Karpas-422 (cell line): ENCODE measurements around the gene TMEM187. TPM values are rescaled to one million over a fixed set of nuclear protein-coding genes. Genes with fewer than 3 reads are reported as not detected.

Experiments
- DNase-seq: peaks from one replicate; pipeline ENCODE4 v3.0.0-alpha.2; 2015
- H2AFZ ChIP-seq: fragments of 200-600 bp; sonication (generic); 2 replicates; pipeline ENCODE4 v1.6.1; 2014; ENCODE audit warnings: antibody characterized with exemption, low read length, mixed read lengths
- H3K27ac ChIP-seq: fragments of 200-600 bp; sonication (generic); 2 replicates; pipeline ENCODE4 v1.5.1; 2014; ENCODE audit warnings: mild to moderate bottlenecking, low read length, moderate library complexity
- H3K27me3 ChIP-seq: fragments of 200-600 bp; sonication (generic); 2 replicates; pipeline ENCODE4 v1.6.1; 2014; ENCODE audit warnings: low read length, mixed read lengths
- H3K36me3 ChIP-seq: fragments of 200-600 bp; sonication (generic); 2 replicates; pipeline ENCODE4 v1.6.1; 2014; ENCODE audit warnings: low read length, mixed read lengths; ENCODE audit not compliant: insufficient read depth
- H3K4me1 ChIP-seq: fragments of 200-600 bp; sonication (generic); 2 replicates; pipeline ENCODE4 v1.6.1; 2014; ENCODE audit warnings: mild to moderate bottlenecking, low read length, mixed read lengths
- H3K4me2 ChIP-seq: fragments of 200-600 bp; sonication (generic); 2 replicates; pipeline ENCODE4 v1.6.1; 2014; ENCODE audit warnings: low read length, low read depth, mild to moderate bottlenecking; ENCODE audit not compliant: poor library complexity, severe bottlenecking
- H3K4me3 ChIP-seq: fragments of 200-600 bp; sonication (generic); 2 replicates; pipeline ENCODE4 v1.5.1; 2014; ENCODE audit warnings: mild to moderate bottlenecking, antibody characterized with exemption, low read length, mixed read lengths
- H3K79me2 ChIP-seq: fragments of 200-600 bp; sonication (generic); 2 replicates; pipeline ENCODE4 v1.6.1; 2014; ENCODE audit warnings: mild to moderate bottlenecking, low read length, mixed read lengths
- H3K9ac ChIP-seq: fragments of 200-600 bp; sonication (generic); 2 replicates; pipeline ENCODE4 v1.6.0; 2014; ENCODE audit warnings: low read length
- H3K9me2 ChIP-seq: fragments of 200-600 bp; sonication (generic), shearing (Covaris generic); replicated peaks from 2 replicates; pipeline ENCODE4 v1.6.0; 2014; ENCODE audit warnings: mild to moderate bottlenecking, low read length, moderate library complexity; ENCODE audit not compliant: insufficient read depth
- H3K9me3 ChIP-seq: fragments of 300-700, 200-600 bp; sonication (generic); 2 replicates; pipeline ENCODE4 v1.6.1; 2014; ENCODE audit warnings: low read length, mixed read lengths
- H4K20me1 ChIP-seq: fragments of 200-600 bp; sonication (generic); 2 replicates; pipeline ENCODE4 v1.6.1; 2014; ENCODE audit warnings: mild to moderate bottlenecking, antibody characterized with exemption, low read length, low read depth; ENCODE audit not compliant: insufficient read depth
- total RNA-seq: library from RNA; depleted of rRNA; stranded (reverse); fragments of >200 nt; shearing (Covaris generic); gene quantifications from 2 replicates; pipeline ENCODE4 v1.2.3, GENCODE V29; 2014; ENCODE audit warnings: low replicate concordance

Gene TMEM187
- total RNA-seq, 1 experiment from 2014 or later = 1.5 TPM

DNA sequence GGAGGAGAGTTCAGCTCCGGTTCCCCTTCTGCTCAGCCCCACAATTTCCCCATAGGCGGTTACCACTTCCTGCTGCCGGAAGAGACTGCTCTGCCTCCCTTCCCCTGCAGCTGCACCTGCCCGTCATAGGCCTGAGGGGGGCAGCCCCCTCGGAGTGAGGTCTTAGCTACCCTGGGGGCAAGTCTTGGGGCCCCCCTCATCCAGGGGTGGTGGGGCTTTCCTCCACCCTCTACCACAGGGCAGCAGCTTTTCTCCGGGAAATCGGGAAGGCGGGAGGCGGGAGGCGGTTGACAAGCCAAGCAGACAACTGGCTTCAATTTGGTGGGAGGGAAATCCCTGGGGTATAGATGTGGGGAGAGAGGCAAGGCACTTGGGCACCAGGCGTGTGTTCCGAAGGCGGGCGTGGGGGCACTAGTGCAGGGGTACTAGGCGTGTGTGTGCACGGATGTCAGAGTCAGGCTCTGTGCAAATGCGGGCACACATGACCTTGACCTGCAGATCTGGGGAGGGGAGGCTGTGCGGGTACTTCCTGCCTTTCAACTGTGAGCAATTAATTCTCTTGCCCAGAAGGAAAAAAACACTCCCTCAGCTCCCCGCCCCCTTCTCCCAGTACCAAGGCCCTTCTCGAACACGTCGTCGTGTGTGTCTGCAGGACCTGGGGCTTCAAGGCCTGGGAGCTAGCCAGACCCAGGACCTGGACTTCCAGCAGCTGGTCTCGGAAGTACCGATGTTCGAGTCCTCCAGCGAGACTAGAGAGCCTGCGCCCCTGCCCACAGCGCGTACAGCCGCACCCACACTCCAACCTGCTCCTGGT lies 45.5 kb upstream of the TMEM187 start:
- Histone ChIP-seq H3K9ac (peak overlapping the region; percentile 95), H3K4me3 (peak overlapping the region; percentile 84), H3K9me3 (no peaks in the 10 kb centered on the region), H3K9me2 (no peaks in the 10 kb centered on the region), H2AFZ (no peak overlapping the region), H3K79me2 (peaks cover 19% of the 10 kb centered on the region), H3K36me3 (no peaks in the 10 kb centered on the region), H3K4me2 (peak overlapping the region; percentile 78), H4K20me1 (peaks cover 10% of the 10 kb centered on the region; the same call in 1 of the 2 replicates), H3K4me1 (peaks cover 51% of the 10 kb centered on the region), H3K27me3 (no peaks in the 10 kb centered on the region), H3K27ac (peak overlapping the region; percentile 99)
- DNase-seq = peak; percentile 94

DNA sequence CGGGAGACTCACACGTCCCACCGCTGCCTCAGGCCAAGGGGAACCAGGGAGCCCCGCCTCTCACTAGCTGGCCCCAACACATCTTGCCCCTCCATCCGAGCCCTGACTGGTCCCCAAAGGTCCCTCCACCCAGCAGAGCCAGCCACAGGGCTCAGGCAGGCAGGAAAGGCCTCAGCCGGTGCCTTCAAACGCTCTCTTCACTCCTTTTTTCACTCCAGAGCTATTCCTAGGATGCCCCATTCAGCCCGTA lies 45.0 kb upstream of the TMEM187 start:
- H3K4me3 ChIP-seq = peak overlapping the region; percentile 84
- peak overlapping the region; percentile 99 for H3K27ac ChIP-seq
- H3K4me1 ChIP-seq = peaks cover 51% of the 10 kb centered on the region
- no peaks in the 10 kb centered on the region for H3K27me3 ChIP-seq
- no peaks in the 10 kb centered on the region for H3K36me3 ChIP-seq
- peaks cover 8% of the 10 kb centered on the region; the same call in 1 of the 2 replicates for H4K20me1 ChIP-seq
- no peak overlapping the region for H2AFZ ChIP-seq
- no peaks in the 10 kb centered on the region for H3K9me2 ChIP-seq
- H3K79me2 ChIP-seq = peaks cover 21% of the 10 kb centered on the region
- peak overlapping the region; percentile 78 for H3K4me2 ChIP-seq
- no peak for DNase-seq
- H3K9me3 ChIP-seq = no peaks in the 10 kb centered on the region
- H3K9ac ChIP-seq = peak overlapping the region; percentile 95

DNA sequence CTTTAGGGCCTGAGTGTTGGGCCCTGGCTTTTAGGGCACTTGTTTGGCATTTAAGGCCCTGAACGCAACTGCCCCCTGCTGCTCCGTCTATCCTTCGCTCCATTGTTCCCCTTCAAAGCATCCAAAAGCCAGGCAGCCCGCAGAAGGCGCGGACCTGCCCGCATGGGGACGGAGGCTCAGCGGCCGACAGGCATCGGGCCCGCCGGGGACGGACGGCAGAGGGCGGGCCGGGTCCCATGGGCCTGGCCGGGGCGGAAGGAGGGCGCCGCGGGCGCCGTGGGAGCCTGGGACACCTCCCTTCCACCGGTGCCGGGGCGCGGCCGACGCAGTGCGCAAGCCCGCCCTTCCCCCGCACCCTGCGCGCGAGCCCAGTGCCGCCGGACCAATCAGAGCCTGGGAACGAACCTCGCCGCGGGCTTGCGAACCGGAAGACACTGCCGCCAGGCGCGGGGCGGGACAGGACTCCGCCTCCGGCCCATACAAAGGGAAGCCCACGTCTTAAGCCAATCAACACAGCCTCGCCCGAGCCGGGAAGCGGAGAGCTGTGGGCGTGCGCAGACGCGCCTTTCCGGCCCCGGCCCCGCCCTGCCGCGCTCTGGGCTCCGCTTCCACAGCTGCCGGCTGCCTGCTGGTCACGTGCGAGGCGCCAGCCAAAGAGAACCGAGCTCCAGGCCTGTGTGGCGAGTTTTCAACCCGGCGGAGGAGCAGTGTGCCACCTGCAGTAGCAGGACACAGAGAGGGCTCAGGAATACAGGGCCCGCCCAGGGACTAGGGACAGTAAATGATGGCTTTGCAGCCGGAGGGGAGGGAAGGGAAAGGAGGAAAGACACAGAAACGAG lies 44.4 kb upstream of the TMEM187 start:
- H3K36me3 ChIP-seq = 0 out of 2 replicates have a peak, but pooled peaks cover 4% of the 10 kb centered on the region
- H3K9me3 ChIP-seq = no peaks in the 10 kb centered on the region
- no peaks in the 10 kb centered on the region for H3K9me2 ChIP-seq
- peaks cover 54% of the 10 kb centered on the region for H3K4me1 ChIP-seq
- peaks cover 3% of the 10 kb centered on the region; the same call in 1 of the 2 replicates for H4K20me1 ChIP-seq
- H3K4me2 ChIP-seq = peak overlapping the region; percentile 78
- peaks cover 26% of the 10 kb centered on the region for H3K79me2 ChIP-seq
- no peaks in the 10 kb centered on the region for H3K27me3 ChIP-seq
- peak overlapping the region; percentile 95 for H3K9ac ChIP-seq
- H3K4me3 ChIP-seq = peak overlapping the region; percentile 84
- peak; percentile 97 for DNase-seq
- H2AFZ ChIP-seq = no peak overlapping the region
- peak overlapping the region; percentile 99 for H3K27ac ChIP-seq

DNA sequence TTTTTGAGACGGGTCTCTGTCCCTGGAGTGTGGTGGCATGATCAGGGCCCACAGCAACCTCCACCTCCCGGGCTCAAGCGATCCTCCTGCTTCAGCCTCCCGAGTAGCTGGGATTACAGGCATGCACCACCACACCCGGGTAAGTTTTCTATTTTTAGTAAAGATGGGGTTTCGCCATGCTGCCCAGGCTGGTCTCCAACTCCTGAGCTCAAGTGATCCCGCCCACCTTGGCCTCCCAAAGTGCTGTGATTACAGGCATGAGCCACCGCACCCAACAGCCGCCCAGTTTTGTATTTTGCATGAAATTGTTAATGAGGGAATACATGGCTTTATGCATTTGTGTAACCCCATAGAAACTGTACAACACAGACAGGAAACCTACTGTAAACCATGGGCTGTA lies 43.7 kb upstream of the TMEM187 start:
- H3K27me3 ChIP-seq = no peaks in the 10 kb centered on the region
- H3K4me2 ChIP-seq = peak overlapping the region; percentile 36
- H3K9me3 ChIP-seq = no peaks in the 10 kb centered on the region
- H4K20me1 ChIP-seq = no peaks in the 10 kb centered on the region; the same call in 1 of the 2 replicates
- H3K4me1 ChIP-seq = peaks cover 56% of the 10 kb centered on the region
- H3K79me2 ChIP-seq = peaks cover 26% of the 10 kb centered on the region
- H3K9ac ChIP-seq = peak overlapping the region; percentile 55
- H2AFZ ChIP-seq = no peak overlapping the region
- H3K4me3 ChIP-seq = peak overlapping the region; percentile 24; the same call in 1 of the 2 replicates
- DNase-seq = peak; percentile 61
- 0 out of 2 replicates have a peak, but pooled peaks cover 4% of the 10 kb centered on the region for H3K36me3 ChIP-seq
- H3K27ac ChIP-seq = peak overlapping the region; percentile 63
- no peaks in the 10 kb centered on the region for H3K9me2 ChIP-seq

DNA sequence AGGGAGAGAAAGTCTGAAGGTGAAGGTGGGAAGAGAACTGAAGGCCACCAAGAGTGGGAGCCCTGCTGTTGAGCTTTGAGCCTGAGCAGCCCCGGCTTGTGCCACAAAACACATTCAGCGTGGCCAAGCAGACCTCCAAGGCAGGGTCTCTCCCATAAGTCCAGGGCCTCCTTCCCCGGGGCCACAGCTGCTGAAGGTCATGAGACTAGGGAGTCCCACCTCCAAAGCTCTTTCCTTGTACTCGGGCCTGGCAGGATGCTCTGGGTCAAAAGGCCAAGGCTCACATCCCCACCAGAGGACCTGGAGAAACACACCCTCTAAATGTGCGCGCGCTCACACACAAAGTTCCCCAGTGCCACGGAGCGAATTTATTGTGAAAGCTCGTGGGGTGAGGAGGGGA lies 43.0 kb upstream of the TMEM187 start:
- Histone ChIP-seq H3K9ac (peak overlapping the region; percentile 55), H3K36me3 (0 out of 2 replicates have a peak, but pooled peaks cover 4% of the 10 kb centered on the region), H2AFZ (no peak overlapping the region), H3K4me1 (peaks cover 49% of the 10 kb centered on the region), H3K27ac (peak overlapping the region; percentile 63), H3K79me2 (peaks cover 26% of the 10 kb centered on the region), H4K20me1 (no peaks in the 10 kb centered on the region; the same call in 1 of the 2 replicates), H3K9me3 (no peaks in the 10 kb centered on the region), H3K27me3 (no peaks in the 10 kb centered on the region), H3K9me2 (no peaks in the 10 kb centered on the region), H3K4me3 (peak overlapping the region; percentile 24; the same call in 1 of the 2 replicates), H3K4me2 (peak overlapping the region; percentile 36)
- no peak for DNase-seq

DNA sequence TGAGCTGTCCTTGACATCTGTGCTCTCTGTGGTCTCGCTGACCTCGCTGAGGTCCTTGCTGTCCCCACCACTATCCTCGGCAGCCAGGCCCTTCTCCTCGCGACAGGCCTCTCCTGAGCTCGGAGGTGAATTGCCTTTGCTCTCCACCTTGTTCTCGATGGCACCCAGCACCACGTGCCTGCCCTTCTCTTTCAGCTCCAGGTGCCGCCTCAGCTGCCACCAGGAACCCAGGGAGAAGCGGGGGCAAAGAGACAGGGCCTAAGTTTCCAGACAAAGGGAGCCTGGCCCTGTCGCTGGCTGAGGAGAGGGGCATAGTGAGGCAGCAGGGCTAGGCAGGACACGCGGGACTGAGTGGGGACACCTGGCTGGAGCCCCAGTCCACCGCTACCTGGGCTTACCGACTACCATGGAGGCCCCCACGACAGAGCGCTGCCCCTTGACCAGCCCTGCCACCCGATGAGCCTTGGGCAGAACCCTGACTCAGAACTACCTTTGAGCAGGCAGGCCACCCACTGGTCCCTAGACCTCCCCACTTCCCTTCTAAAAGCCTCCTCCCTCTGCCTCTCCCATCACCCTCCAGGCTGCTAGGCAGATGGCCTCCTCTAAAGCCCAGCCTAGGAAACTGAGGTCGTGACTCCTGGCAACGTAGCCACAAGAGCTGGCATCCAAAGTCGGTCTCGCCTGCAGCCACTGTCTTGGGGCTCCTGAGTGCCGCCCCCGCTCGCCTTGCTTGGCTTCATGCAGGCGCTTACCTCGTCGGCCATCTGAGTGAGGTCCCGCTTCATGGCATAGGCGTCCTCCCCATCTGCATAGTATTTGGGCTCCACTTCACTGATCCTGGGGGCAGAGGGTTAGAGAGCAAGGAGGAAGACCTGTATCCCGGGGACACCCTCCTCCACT lies 42.3 kb upstream of the TMEM187 start:
- Histone ChIP-seq H3K9me2 (no peaks in the 10 kb centered on the region), H2AFZ (no peak overlapping the region), H3K36me3 (0 out of 2 replicates have a peak, but pooled peaks cover 4% of the 10 kb centered on the region), H3K27ac (0 out of 2 replicates have a peak overlapping the region, but pooled peaks have one; percentile 63), H4K20me1 (no peaks in the 10 kb centered on the region), H3K4me2 (no peak overlapping the region), H3K79me2 (peaks cover 20% of the 10 kb centered on the region), H3K9ac (no peak overlapping the region), H3K9me3 (no peaks in the 10 kb centered on the region), H3K27me3 (no peaks in the 10 kb centered on the region), H3K4me1 (peaks cover 42% of the 10 kb centered on the region), H3K4me3 (no peak overlapping the region)
- DNase-seq = no peak

DNA sequence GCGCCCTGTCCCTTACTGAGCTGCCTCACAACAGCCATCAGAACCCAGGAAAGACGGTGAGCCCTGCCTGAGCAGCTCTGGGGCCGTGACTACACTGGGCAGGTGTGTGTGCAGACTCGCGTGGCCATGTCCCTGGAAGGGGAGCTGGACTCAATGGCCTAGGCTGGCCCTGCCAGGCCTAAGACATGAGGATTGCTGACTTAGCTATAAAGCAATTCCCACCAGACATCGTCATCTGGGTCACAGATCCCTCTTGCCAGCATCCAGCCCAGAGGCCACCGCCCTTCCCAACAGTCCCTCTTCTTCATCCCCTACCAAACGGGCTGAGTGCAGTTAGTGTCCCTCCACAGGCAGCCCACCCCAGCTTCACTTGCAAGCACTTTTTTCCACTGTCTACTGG lies 41.4 kb upstream of the TMEM187 start:
- H3K36me3 ChIP-seq = 0 out of 2 replicates have a peak, but pooled peaks cover 4% of the 10 kb centered on the region
- no peak overlapping the region for H2AFZ ChIP-seq
- no peak for DNase-seq
- no peaks in the 10 kb centered on the region for H3K27me3 ChIP-seq
- no peak overlapping the region for H3K4me2 ChIP-seq
- no peak overlapping the region for H3K9ac ChIP-seq
- H3K4me3 ChIP-seq = no peak overlapping the region
- no peaks in the 10 kb centered on the region for H3K9me2 ChIP-seq
- H3K4me1 ChIP-seq = peaks cover 44% of the 10 kb centered on the region
- peaks cover 20% of the 10 kb centered on the region for H3K79me2 ChIP-seq
- no peak overlapping the region for H3K27ac ChIP-seq
- no peaks in the 10 kb centered on the region for H3K9me3 ChIP-seq
- H4K20me1 ChIP-seq = no peaks in the 10 kb centered on the region
